Activated B cell treated with CpG ODN at 0.5 μM for 24 hours (primary cell): ENCODE results near the gene ARID4B. TPM values are rescaled to one million over a fixed set of nuclear protein-coding genes. Genes with fewer than 3 reads are reported as not detected.
"Not testable (repeated sequence)": the region's sequence is repeated elsewhere in the genome, so short reads cannot be mapped to it uniquely, and the experiment has no call there.

ENCODE experiments used
- ATAC-seq: fragments of 200-7000 bp; cut with Tn5 transposase; one replicate; pipeline ENCODE4 v1.10.0; 2021; ENCODE audit warnings: low read depth, mild to moderate bottlenecking, moderate library complexity
- CTCF ChIA-PET: fragments of 350-600 bp; sonication (Branson Sonifier 250); formaldehyde crosslinking; loops from one replicate; lab custom pipeline; 2021; ENCODE audit warnings: antibody characterized with exemption; lab: Charles Lee
- POLR2A ChIA-PET: fragments of 350-600 bp; sonication (Branson Sonifier 250); formaldehyde crosslinking; loops from one replicate; lab custom pipeline; 2021; ENCODE audit warnings: antibody characterized with exemption; lab: Charles Lee
- DNase-seq: peaks from one replicate; pipeline ENCODE4 v3.0.0; 2022
- H3K27ac Mint-ChIP-seq: one replicate; pipeline ENCODE4 v1.8.0; 2020; ENCODE audit warnings: mixed read lengths
- H3K27me3 Mint-ChIP-seq: one replicate; pipeline ENCODE4 v1.8.0; 2021; ENCODE audit warnings: mixed read lengths
- H3K36me3 Mint-ChIP-seq: one replicate; pipeline ENCODE4 v1.8.0; 2021; ENCODE audit warnings: low read depth, mixed read lengths
- H3K4me1 Mint-ChIP-seq: one replicate; pipeline ENCODE4 v1.8.0; 2021; ENCODE audit warnings: mixed read lengths
- H3K4me3 Mint-ChIP-seq: one replicate; pipeline ENCODE4 v1.8.0; 2020; ENCODE audit warnings: mild to moderate bottlenecking, mixed read lengths
- H3K9me3 Mint-ChIP-seq: one replicate; pipeline ENCODE4 v1.8.0; 2020; ENCODE audit warnings: mixed read lengths
- CTCF ChIP-seq: fragments of 200-600 bp; IDR thresholded peaks from one replicate; pipeline ENCODE4 v1.8.0; 2022; ENCODE audit warnings: antibody characterized with exemption, mild to moderate bottlenecking
- intact Hi-C: fragments of 100-400 bp; cut with micrococcal nuclease; formaldehyde crosslinking; loops from one replicate; pipeline ENCODE4 v1.15.1; 2024
- total RNA-seq: library from RNA; stranded (reverse); gene quantifications from 2 replicates; pipeline ENCODE4 v1.2.3, GENCODE V29; 2022

The ARID4B gene
- total RNA-seq, 1 donor from 2014 or later = 78.5 TPM

- Mint-ChIP-seq H3K9me3 (no peaks in the 10 kb centered on the region), H3K27ac (peak overlapping the region; percentile 9), H3K27me3 (no peaks in the 10 kb centered on the region), H3K4me3 (no peak overlapping the region), H3K36me3 (peaks cover 29% of the 10 kb centered on the region), H3K4me1 (peaks cover 74% of the 10 kb centered on the region)
- POLR2A ChIA-PET = interaction anchor here (0.7 kb wide), 2 partner anchors 63 to 397 kb away, joined by 3 read pairs; no protein-coding TSS in a partner anchor
- intact Hi-C loops = loop anchor here (2.0 kb wide), 1 partner anchor 14 kb away; no protein-coding TSS in a partner anchor
- CTCF ChIA-PET = interaction anchor here (1.0 to 1.2 kb wide), 2 partner anchors 154 to 155 kb away, joined by 4 to 5 read pairs; no protein-coding TSS in a partner anchor
- no peak for TF ChIP-seq CTCF
- ATAC-seq (no peak), DNase-seq (no peak)
These were observed 66.7 kb downstream of the ARID4B start for GRCh38 chr1:235261243-235261642.

GRCh38 chr1:235259133-235259778 is 68.7 kb downstream of the ARID4B start:
- ATAC-seq = peak; percentile 34
- peak overlapping the region; percentile 9 for H3K4me3 Mint-ChIP-seq

GRCh38 chr1:235258068-235258467 is 69.9 kb downstream of the ARID4B start:
- not testable (repeated sequence) for ATAC-seq, DNase-seq, H3K4me3 Mint-ChIP-seq, H3K9me3 Mint-ChIP-seq, H3K27me3 Mint-ChIP-seq
- H3K27ac Mint-ChIP-seq = peak overlapping the region; percentile 31
- H3K36me3 Mint-ChIP-seq = peaks cover 37% of the 10 kb centered on the region
- H3K4me1 Mint-ChIP-seq = peaks cover 58% of the 10 kb centered on the region
- CTCF ChIA-PET = interaction anchor here (1.3 to 5.3 kb wide), 4 partner anchors 15 to 158 kb away, joined by 3 to 58 read pairs (median 8); partner anchors contain the start of gene GGPS1
- POLR2A ChIA-PET = interaction anchor here (0.6 to 1.5 kb wide), 2 partner anchors 17 to 45 kb away, joined by 3 to 7 read pairs; no protein-coding TSS in a partner anchor
- intact Hi-C loops = loop anchor here (10.0 kb wide), 1 partner anchor 247 kb away; the partner anchor contains the start of gene B3GALNT2

More at GRCh38 chr1:235259133-235259778, 68.7 kb downstream of the ARID4B start:
- no peak for TF ChIP-seq CTCF
- no peak for DNase-seq
- ChIA-PET POLR2A (interaction anchor here (1.5 kb wide), 1 partner anchor 16 kb away, joined by 7 read pairs; no protein-coding TSS in a partner anchor), CTCF (interaction anchor here (0.9 to 5.3 kb wide), 5 partner anchors 14 to 157 kb away, joined by 3 to 58 read pairs (median 6); partner anchors contain the start of gene GGPS1)
- intact Hi-C loops = loop anchor here (10.0 kb wide), 1 partner anchor 246 kb away; the partner anchor contains the start of gene B3GALNT2
- H3K27ac Mint-ChIP-seq = peak overlapping the region; percentile 68
- H3K4me1 Mint-ChIP-seq = peaks cover 67% of the 10 kb centered on the region
- no peaks in the 10 kb centered on the region for H3K9me3 Mint-ChIP-seq
- peaks cover 31% of the 10 kb centered on the region for H3K36me3 Mint-ChIP-seq
- H3K27me3 Mint-ChIP-seq = no peaks in the 10 kb centered on the region

GRCh38 chr1:235254721-235255120 is 73.3 kb downstream of the ARID4B start:
- CTCF ChIA-PET = interaction anchor here (1.0 to 5.3 kb wide), 2 partner anchors 75 to 161 kb away, joined by 3 to 58 read pairs; no protein-coding TSS in a partner anchor
- peak overlapping the region; percentile 12 for H3K27ac Mint-ChIP-seq
- POLR2A ChIA-PET = interaction anchor here (0.6 kb wide), 1 partner anchor 881 kb away, joined by 10 read pairs; no protein-coding TSS in a partner anchor
- ATAC-seq (no peak), DNase-seq (no peak)
- H3K27me3 Mint-ChIP-seq = no peaks in the 10 kb centered on the region
- peaks cover 54% of the 10 kb centered on the region for H3K36me3 Mint-ChIP-seq
- H3K4me3 Mint-ChIP-seq = no peak overlapping the region
- no peak for TF ChIP-seq CTCF
- intact Hi-C loops = loop anchor here (10.0 kb wide), 1 partner anchor 250 kb away; the partner anchor contains the start of gene B3GALNT2
- no peaks in the 10 kb centered on the region for H3K9me3 Mint-ChIP-seq
- peaks cover 32% of the 10 kb centered on the region for H3K4me1 Mint-ChIP-seq

GRCh38 chr1:235253219-235253962 is 74.6 kb downstream of the ARID4B start:
- POLR2A ChIA-PET = interaction anchor here (0.5 to 1.0 kb wide), 2 partner anchors 137 to 163 kb away, joined by 3 to 5 read pairs; no protein-coding TSS in a partner anchor
- no peak overlapping the region for H3K27ac Mint-ChIP-seq
- ATAC-seq (peak; percentile 97), DNase-seq (no peak)
- CTCF ChIA-PET = interaction anchor here (0.6 to 3.1 kb wide), 13 partner anchors 9 to 251 kb away, joined by 3 to 82 read pairs (median 3); partner anchors contain the start of gene B3GALNT2
- no peak overlapping the region for H3K4me3 Mint-ChIP-seq
- H3K27me3 Mint-ChIP-seq = no peaks in the 10 kb centered on the region
- peaks cover 18% of the 10 kb centered on the region for H3K4me1 Mint-ChIP-seq
- peaks cover 51% of the 10 kb centered on the region for H3K36me3 Mint-ChIP-seq
- peak; percentile 89 for TF ChIP-seq CTCF
- no peaks in the 10 kb centered on the region for H3K9me3 Mint-ChIP-seq
- intact Hi-C loops = loop anchor here (1.0 to 10.0 kb wide), 3 partner anchors 76 to 251 kb away; partner anchors contain the start of gene B3GALNT2
